Upper lobe of left lung (tissue), 6 donors: ENCODE results near the gene DESI2. TPM values are rescaled to one million over a fixed set of nuclear protein-coding genes. Genes with fewer than 3 reads are reported as not detected.
A peak's percentile ranks its signal among the peaks of the same experiment; 100 is the strongest.

Source experiments
- ATAC-seq, 2 donors: fragments of 200-7000 bp; cut with Tn5 transposase; one replicate each; pipeline ENCODE4 v1.9.1; 2022; ENCODE audit warnings: mild to moderate bottlenecking in 2 of 2, moderate library complexity in 2 of 2; ENCODE audit not compliant: low FRiP score in 2 of 2
- DNase-seq, 2 donors: peaks; one replicate each; pipeline ENCODE4 v3.0.0-alpha.2; 2019 to 2020
- H3K27ac ChIP-seq, 4 donors: fragments of 200-600 bp; sonication (generic); one replicate each; pipeline ENCODE4 v1.5.1; 2016 to 2019
- H3K27me3 ChIP-seq, 4 donors: fragments of 200-600 bp; sonication (generic); one replicate each; pipeline ENCODE4 v1.5.1; 2017 to 2019
- H3K36me3 ChIP-seq, 4 donors: fragments of 200-600 bp; sonication (generic); one replicate each; pipeline ENCODE4 v1.5.1; 2016 to 2019
- H3K4me1 ChIP-seq, 4 donors: fragments of 200-600 bp; sonication (generic); one replicate each; pipeline ENCODE4 v1.5.1; 2018 to 2019
- H3K4me3 ChIP-seq, 4 donors: fragments of 200-600 bp; sonication (generic); one replicate each; pipeline ENCODE4 v1.5.1; 2017 to 2019; ENCODE audit warnings: mild to moderate bottlenecking in 2 of 4, moderate library complexity in 1 of 4
- H3K9me3 ChIP-seq, 4 donors: fragments of 200-600 bp; sonication (generic); one replicate each; pipeline ENCODE4 v1.5.1; 2018 to 2019
- CTCF ChIP-seq, 6 experiments: fragments of 450-650 bp in 4 of 6; fragments of 200-600 bp in 2 of 6; sonication (generic) in 2 of 6; IDR thresholded peaks; one replicate each; pipeline ENCODE4 v1.5.1; 2016 to 2019; ENCODE audit warnings: antibody characterized with exemption in 6 of 6
- EP300 ChIP-seq, 4 donors: sonication (generic); formaldehyde crosslinking; IDR thresholded peaks; one replicate each; pipeline ENCODE4 v1.5.1; 2017; ENCODE audit warnings: antibody characterized with exemption in 4 of 4, control low read depth in 2 of 4
- POLR2A ChIP-seq, 4 donors: fragments of 450-650 bp; IDR thresholded peaks; one replicate each; pipeline ENCODE4 v1.5.1; 2016 to 2017; ENCODE audit warnings: antibody characterized with exemption in 4 of 4, mild to moderate bottlenecking in 2 of 4
- POLR2AphosphoS5 ChIP-seq, 2 donors: sonication (generic); formaldehyde crosslinking; IDR thresholded peaks; one replicate each; pipeline ENCODE4 v1.5.1; 2017; ENCODE audit warnings: antibody characterized with exemption in 2 of 2
- WGBS, 2 donors: methylation state at CpG; one replicate each; pipeline ENCODE4 v1.1.5; 2017 to 2018; 5-methylcytosine and 5-hydroxymethylcytosine counted together
- total RNA-seq, 6 donors: library from RNA; depleted of rRNA in 4 of 6; stranded (reverse); fragments of >200 nt in 4 of 6; gene quantifications; one replicate each; pipeline versions ENCODE4 v1.1.0 to v1.2.1, GENCODE V29; 2016 to 2021
- donor health status: DM: no; HTN: no; CAD: no; lungs with moderate emphysema.
- donor health status: DM: no; HTN: yes; CAD: no; lungs with severe emphysema.

DESI2 gene
- total RNA-seq, 6 donors from 2014 or later, result 40.4 to 103 (median 54.5) TPM

- Histone ChIP-seq H3K9me3 (no peaks in the 10 kb centered on the region), H3K4me3 (no peak overlapping the region), H3K36me3 (no peaks in the 10 kb centered on the region), H3K4me1 (no peaks in the 10 kb centered on the region), H3K27ac (no peak overlapping the region), H3K27me3 (no peaks in the 10 kb centered on the region)
- DNase-seq, result no peak
- ATAC-seq, result no peak
- 87 to 93% methylated on average over 10 of the region's 10 CpGs for WGBS, 2 donors
- TF ChIP-seq POLR2AphosphoS5 (IDR thresholded peaks at IDR 0.05) (no peak), EP300 (IDR thresholded peaks at IDR 0.05) (no peak), CTCF (IDR thresholded peaks at IDR 0.05) (no peak), POLR2A (IDR thresholded peaks at IDR 0.05) (no peak)
Observed at GRCh38 chr1:244636488-244637259, 16.3 kb upstream of the DESI2 start.

- Histone ChIP-seq H3K27me3 (no peaks in the 10 kb centered on the region), H3K36me3 (no peaks in the 10 kb centered on the region), H3K4me3 (no peak overlapping the region), H3K27ac (no peak overlapping the region), H3K9me3 (no peaks in the 10 kb centered on the region), H3K4me1 (no peaks in the 10 kb centered on the region)
- no peak for TF ChIP-seq EP300 (IDR thresholded peaks at IDR 0.05)
- no peak for ATAC-seq
- no peak for DNase-seq
Observed at GRCh38 chr1:244639561-244639960, 13.4 kb upstream of the DESI2 start.

- H3K4me1 ChIP-seq, result no peaks in the 10 kb centered on the region
- H3K9me3 ChIP-seq, result no peaks in the 10 kb centered on the region
- H3K36me3 ChIP-seq, result no peaks in the 10 kb centered on the region
- H3K27me3 ChIP-seq, result no peaks in the 10 kb centered on the region
- H3K27ac ChIP-seq, result no peak overlapping the region
- WGBS, 2 donors, result 86 to 95% methylated on average over 6 of the region's 6 CpGs
- ATAC-seq, result no peak
- TF ChIP-seq POLR2A (IDR thresholded peaks at IDR 0.05) (no peak), POLR2AphosphoS5 (IDR thresholded peaks at IDR 0.05) (no peak), EP300 (IDR thresholded peaks at IDR 0.05) (no peak), CTCF (IDR thresholded peaks at IDR 0.05) (no peak)
- no peak for DNase-seq
- H3K4me3 ChIP-seq, result no peak overlapping the region
Observed at GRCh38 chr1:244640917-244641316, 12.0 kb upstream of the DESI2 start.

GRCh38 chr1:244642526-244642925 is 10.4 kb upstream of the DESI2 start:
- DNase-seq, result peak in 1 of 2 donors; percentile 27
- WGBS, 2 donors, result 84 to 85% methylated on average over 16 of the region's 16 CpGs
- H3K27ac ChIP-seq, result no peak overlapping the region
- TF ChIP-seq POLR2A (IDR thresholded peaks at IDR 0.05), result no peak
- TF ChIP-seq CTCF (IDR thresholded peaks at IDR 0.05), result no peak
- TF ChIP-seq EP300 (IDR thresholded peaks at IDR 0.05), result no peak
- TF ChIP-seq POLR2AphosphoS5 (IDR thresholded peaks at IDR 0.05), result no peak
- no peak overlapping the region for H3K4me3 ChIP-seq
- no peak for ATAC-seq
- no peaks in the 10 kb centered on the region for H3K4me1 ChIP-seq
- H3K9me3 ChIP-seq, result no peaks in the 10 kb centered on the region
- no peaks in the 10 kb centered on the region for H3K27me3 ChIP-seq
- H3K36me3 ChIP-seq, result no peaks in the 10 kb centered on the region

- H3K36me3 ChIP-seq, result no peaks in the 10 kb centered on the region
- no peaks in the 10 kb centered on the region for H3K9me3 ChIP-seq
- ATAC-seq (no peak), DNase-seq (peak in 1 of 2 donors; percentile 49)
- H3K4me1 ChIP-seq, result no peaks in the 10 kb centered on the region
- no peak overlapping the region for H3K4me3 ChIP-seq
- no peaks in the 10 kb centered on the region for H3K27me3 ChIP-seq
- 93 to 95% methylated on average over 13 to 14 of the region's 14 CpGs for WGBS, 2 donors
- TF ChIP-seq POLR2A (IDR thresholded peaks at IDR 0.05), result no peak
- TF ChIP-seq POLR2AphosphoS5 (IDR thresholded peaks at IDR 0.05), result no peak
- no peak for TF ChIP-seq CTCF (IDR thresholded peaks at IDR 0.05)
- no peak for TF ChIP-seq EP300 (IDR thresholded peaks at IDR 0.05)
- no peak overlapping the region for H3K27ac ChIP-seq
Observed at GRCh38 chr1:244642988-244643387, 9.9 kb upstream of the DESI2 start.
